Neural progenitor cell (in vitro differentiated cells): ENCODE measurements around the gene RNF25.

ENCODE experiments used
- EZH2 ChIP-seq: fragments of 200-600 bp; sonication (generic); IDR thresholded peaks from 2 replicates; pipeline ENCODE4 v1.6.1; 2017; ENCODE audit warnings: antibody characterized with exemption, mild to moderate bottlenecking, moderate library complexity
- EZH2phosphoT487 ChIP-seq: fragments of 200-600 bp; sonication (generic); IDR thresholded peaks from 2 replicates; pipeline ENCODE4 v1.6.1; 2017; ENCODE audit warnings: antibody characterized with exemption
- TF ChIP-seq, protein P1 (sequence below): fragments of 200-600 bp; sonication (generic); IDR thresholded peaks from 2 replicates; pipeline ENCODE4 v1.5.1; 2017; ENCODE audit warnings: antibody characterized with exemption, mild to moderate bottlenecking

- TF ChIP-seq, protein P1, sequence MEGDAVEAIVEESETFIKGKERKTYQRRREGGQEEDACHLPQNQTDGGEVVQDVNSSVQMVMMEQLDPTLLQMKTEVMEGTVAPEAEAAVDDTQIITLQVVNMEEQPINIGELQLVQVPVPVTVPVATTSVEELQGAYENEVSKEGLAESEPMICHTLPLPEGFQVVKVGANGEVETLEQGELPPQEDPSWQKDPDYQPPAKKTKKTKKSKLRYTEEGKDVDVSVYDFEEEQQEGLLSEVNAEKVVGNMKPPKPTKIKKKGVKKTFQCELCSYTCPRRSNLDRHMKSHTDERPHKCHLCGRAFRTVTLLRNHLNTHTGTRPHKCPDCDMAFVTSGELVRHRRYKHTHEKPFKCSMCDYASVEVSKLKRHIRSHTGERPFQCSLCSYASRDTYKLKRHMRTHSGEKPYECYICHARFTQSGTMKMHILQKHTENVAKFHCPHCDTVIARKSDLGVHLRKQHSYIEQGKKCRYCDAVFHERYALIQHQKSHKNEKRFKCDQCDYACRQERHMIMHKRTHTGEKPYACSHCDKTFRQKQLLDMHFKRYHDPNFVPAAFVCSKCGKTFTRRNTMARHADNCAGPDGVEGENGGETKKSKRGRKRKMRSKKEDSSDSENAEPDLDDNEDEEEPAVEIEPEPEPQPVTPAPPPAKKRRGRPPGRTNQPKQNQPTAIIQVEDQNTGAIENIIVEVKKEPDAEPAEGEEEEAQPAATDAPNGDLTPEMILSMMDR: no peak
- TF ChIP-seq EZH2phosphoT487 (no peak), EZH2 (no peak)
Measured at GRCh38 chr2:218644721-218645120, 27.1 kb downstream of the RNF25 start.
